ENCODE data around the gene MAGEA12.
A peak's percentile ranks its signal among the peaks of the same experiment; 100 is the strongest.
"Not testable (repeated sequence)": the region's sequence is repeated elsewhere in the genome, so short reads cannot be mapped to it uniquely, and the experiment has no call there.

MAGEA12 gene

GRCh38 chrX:152733261-152733975 lies at the start of gene MAGEA12, which contains the start of gene CSAG1:
TSS of gene MAGEA12 (plus strand) at chrX:152733757. CDS start at chrX:152736162, 2,405 bp downstream.
TSS of gene CSAG1 (minus strand) at chrX:152733721. CDS start at chrX:152732460, 1,261 bp downstream.
- no peak for DNase-seq

- DNase-seq, result not testable (repeated sequence)
These were observed 35.3 kb upstream of the MAGEA12 start, which contains the start of gene MAGEA3 for GRCh38 chrX:152697952-152698931. TSS of gene MAGEA3 (plus strand) at chrX:152698794. CDS start at chrX:152700833, 2,039 bp downstream.

- peak; percentile 12 for DNase-seq
These were observed 33.2 kb upstream of the MAGEA12 start for GRCh38 chrX:152700390-152700789.

GRCh38 chrX:152706500-152706899 lies 27.1 kb upstream of the MAGEA12 start:
- DNase-seq, result not testable (repeated sequence)

GRCh38 chrX:152709173-152709572 lies 24.4 kb upstream of the MAGEA12 start, which contains the start of gene CSAG2:
TSS of gene CSAG2 (minus strand) at chrX:152709273. CDS start at chrX:152709112, 161 bp downstream.
- DNase-seq, result not testable (repeated sequence)

GRCh38 chrX:152713195-152713594 lies 20.4 kb upstream of the MAGEA12 start:
- DNase-seq, result not testable (repeated sequence)

- DNase-seq, result not testable (repeated sequence)
These were observed 19.5 kb upstream of the MAGEA12 start, which contains the start of gene MAGEA2B for GRCh38 chrX:152713815-152714787. TSS of gene MAGEA2B (plus strand) at chrX:152714628. CDS start at chrX:152717107, 2,479 bp downstream.

- no peak for DNase-seq
These were observed 8.1 kb upstream of the MAGEA12 start for GRCh38 chrX:152725409-152725808.

GRCh38 chrX:152734143-152734858 lies 744 bp downstream of the MAGEA12 start:
- peak; percentile 35 for DNase-seq

GRCh38 chrX:152735101-152735500 lies 1.5 kb downstream of the MAGEA12 start:
- DNase-seq, result no peak

GRCh38 chrX:152735860-152736511 lies 2.4 kb downstream of the MAGEA12 start:
- peak; percentile 30 for DNase-seq

- not testable (repeated sequence) for DNase-seq
These were observed 3.0 kb downstream of the MAGEA12 start for GRCh38 chrX:152736528-152736927.

- no peak for DNase-seq
These were observed 5.0 kb downstream of the MAGEA12 start for GRCh38 chrX:152738560-152738959.

- not testable (repeated sequence) for DNase-seq
These were observed 20.4 kb downstream of the MAGEA12 start, which contains the start of gene MAGEA2 for GRCh38 chrX:152753686-152754650. TSS of gene MAGEA2 (minus strand) at chrX:152753842. CDS start at chrX:152751363, 2,479 bp downstream.

GRCh38 chrX:152754871-152755270 lies 21.3 kb downstream of the MAGEA12 start:
- not testable (repeated sequence) for DNase-seq

GRCh38 chrX:152758918-152759317 lies 25.4 kb downstream of the MAGEA12 start, which contains the start of gene CSAG3:
TSS of gene CSAG3 (plus strand) at chrX:152759218.
- DNase-seq, result not testable (repeated sequence)

GRCh38 chrX:152759544-152759943 lies 26.0 kb downstream of the MAGEA12 start:
- DNase-seq, result not testable (repeated sequence)

GRCh38 chrX:152761582-152761981 lies 28.0 kb downstream of the MAGEA12 start:
- not testable (repeated sequence) for DNase-seq

GRCh38 chrX:152766562-152766961 lies 33.0 kb downstream of the MAGEA12 start:
- DNase-seq, result peak; percentile 17

Measured in islet precursor cell (in vitro differentiated cells).